T-cell (primary cell): ENCODE results near the gene LEMD3. TPM values are rescaled to one million over a fixed set of nuclear protein-coding genes. Genes with fewer than 3 reads are reported as not detected.
A peak's percentile ranks its signal among the peaks of the same experiment; 100 is the strongest.

ENCODE experiments used
- ATAC-seq, 4 experiments: fragments of 200-7000 bp in 3 of 4; fragments of 150-1000 bp in 1 of 4; cut with Tn5 transposase; replicated peaks in 1 of 4; 1 replicate in 3 of 4; 2 replicates in 1 of 4; pipeline ENCODE4 v1.10.0; 2021; ENCODE audit warnings: moderate library complexity in 3 of 4, mild to moderate bottlenecking in 2 of 4, moderate number of reproducible peaks in 1 of 4
- CTCF ChIA-PET, 2 donors: fragments of 300-600 bp; sonication (Branson Sonifier 250); formaldehyde crosslinking; loops; one replicate each; lab custom pipeline; 2022; ENCODE audit warnings: antibody characterized with exemption in 2 of 2; lab: Charles Lee
- POLR2A ChIA-PET, 2 donors: fragments of 300-600 bp; sonication (Branson Sonifier 250); formaldehyde crosslinking; loops; one replicate each; lab custom pipeline; 2022; ENCODE audit warnings: antibody characterized with exemption in 2 of 2; lab: Charles Lee
- DNase-seq, 35 experiments: peaks; one replicate each; pipeline versions ENCODE4 v3.0.0 to v3.0.0-alpha.2; 2013 to 2023
- H3K27ac ChIP-seq: one replicate; pipeline ENCODE4 v1.5.1; 2013; ENCODE audit warnings: low read length
- H3K27me3 ChIP-seq, 2 experiments: replicated peaks in 1 of 2; 1 replicate in 1 of 2; 2 replicates in 1 of 2; pipeline versions ENCODE4 v1.6.1 to v1.7.0; 2013; ENCODE audit warnings: low read length in 1 of 2, mixed read lengths in 1 of 2; ENCODE audit not compliant: control insufficient read depth in 2 of 2, insufficient read depth in 2 of 2; ENCODE audit errors: extremely low read depth in 1 of 2
- H3K36me3 ChIP-seq, 2 donors: 1 replicate in 1 of 2; 2 replicates in 1 of 2; pipeline versions ENCODE4 v1.6.1 to v1.7.0; 2013; ENCODE audit warnings: low read length in 1 of 2; ENCODE audit not compliant: control insufficient read depth in 2 of 2, insufficient read depth in 1 of 2; ENCODE audit errors: extremely low read depth in 1 of 2
- H3K4me1 ChIP-seq, 2 experiments: 1 replicate in 1 of 2; 2 replicates in 1 of 2; pipeline versions ENCODE4 v1.6.1 to v1.7.0; 2013; ENCODE audit warnings: low read length in 2 of 2, mixed read lengths in 1 of 2; ENCODE audit not compliant: insufficient read depth in 2 of 2, control insufficient read depth in 1 of 2; ENCODE audit errors: extremely low read depth in 1 of 2
- H3K4me3 ChIP-seq, 2 donors: 1 replicate in 1 of 2; 2 replicates in 1 of 2; pipeline versions ENCODE4 v1.5.1 to v1.7.0; 2013; ENCODE audit warnings: mild to moderate bottlenecking in 2 of 2, low read length in 1 of 2, moderate library complexity in 1 of 2; ENCODE audit not compliant: control insufficient read depth in 1 of 2; ENCODE audit errors: extremely low read depth in 1 of 2
- H3K9me3 ChIP-seq: 2 replicates; pipeline ENCODE4 v1.7.0; 2013
- H3K27ac Mint-ChIP-seq, 2 donors: one replicate each; pipeline ENCODE4 v1.8.0; 2020 to 2021; ENCODE audit warnings: mild to moderate bottlenecking in 2 of 2, mixed read lengths in 2 of 2
- H3K27me3 Mint-ChIP-seq, 2 donors: one replicate each; pipeline ENCODE4 v1.8.0; 2021 to 2022; ENCODE audit warnings: mixed read lengths in 2 of 2
- H3K36me3 Mint-ChIP-seq: one replicate; pipeline ENCODE4 v1.8.0; 2021; ENCODE audit warnings: mixed read lengths
- H3K4me1 Mint-ChIP-seq, 3 donors: one replicate each; pipeline ENCODE4 v1.8.0; 2020 to 2022; ENCODE audit warnings: mixed read lengths in 3 of 3, mild to moderate bottlenecking in 1 of 3
- H3K4me3 Mint-ChIP-seq, 3 donors: one replicate each; pipeline ENCODE4 v1.8.0; 2020 to 2022; ENCODE audit warnings: mild to moderate bottlenecking in 3 of 3, mixed read lengths in 3 of 3, moderate library complexity in 3 of 3
- H3K9me3 Mint-ChIP-seq, 3 donors: one replicate each; pipeline ENCODE4 v1.8.0; 2020 to 2022; ENCODE audit warnings: mixed read lengths in 3 of 3
- WGBS: methylation state at CpG from one replicate; pipeline ENCODE4 v1.1.5; 2013; ENCODE audit warnings: missing lambda C conversion rate; ENCODE audit not compliant: insufficient coverage; 5-methylcytosine and 5-hydroxymethylcytosine counted together
- total RNA-seq, 35 experiments: library from RNA in 6 of 35; stranded (reverse) in 6 of 35; fragments of 120-200 nt in 1 of 35; gene quantifications; one replicate each; pipeline versions ENCODE4 v1.2.1 to v1.2.4 and lab custom pipeline; 2013 to 2026

Gene LEMD3
- total RNA-seq, 5 donors from 2014 or later (not counting 1 experiment from before 2014, with no cell fraction given): 57.0 to 62.9 (median 58.2) TPM

- Histone ChIP-seq H3K36me3 (no peaks in the 10 kb centered on the region), H3K4me1 (no peaks in the 10 kb centered on the region), H3K4me3 (no peak overlapping the region), H3K27ac (no peak overlapping the region), H3K27me3 (peaks cover 0 to 9% of the 10 kb centered on the region in 2 experiments), H3K9me3 (no peaks in the 10 kb centered on the region)
- ChIA-PET CTCF (interaction anchor here in 1 of 2 donors (0.6 kb wide), 1 partner anchor 39 kb away, joined by 3 read pairs; no protein-coding TSS in a partner anchor), POLR2A (no interaction called here)
- Mint-ChIP-seq H3K4me3 (no peak overlapping the region), H3K27ac (no peak overlapping the region), H3K4me1 (no peaks in the 10 kb centered on the region), H3K9me3 (no peaks in the 10 kb centered on the region), H3K27me3 (peaks cover 31% of the 10 kb centered on the region in 2 donors), H3K36me3 (no peaks in the 10 kb centered on the region)
- ATAC-seq (no peak), DNase-seq (no peak)
- no CpG with 5 or more reads among the region's 1 CpG for WGBS
Measured at GRCh38 chr12:65162609-65163008, 6.8 kb upstream of the LEMD3 start.

DNA sequence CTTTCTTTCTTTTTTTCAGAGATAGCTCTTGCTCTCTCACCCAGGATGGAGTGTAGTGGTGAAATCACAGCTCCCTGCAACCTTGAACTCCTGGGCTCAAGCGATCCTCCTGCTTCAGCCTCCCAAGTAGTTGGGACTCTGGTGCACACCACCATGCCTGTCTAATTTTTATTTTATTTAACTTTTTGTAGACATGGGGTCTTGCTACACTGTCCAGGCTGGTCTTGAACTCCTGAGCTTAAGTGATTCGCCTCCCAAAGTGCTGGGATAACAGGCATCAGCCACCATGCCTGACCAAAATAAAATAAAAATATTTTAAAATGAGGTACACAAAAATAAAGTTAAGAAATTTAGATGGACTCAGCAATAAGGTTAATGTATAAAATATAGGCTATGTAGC is 5.1 kb upstream of the LEMD3 start:
- no peaks in the 10 kb centered on the region for H3K9me3 ChIP-seq
- no peak overlapping the region for H3K4me3 Mint-ChIP-seq
- no peak for ATAC-seq
- no CpG with 5 or more reads among the region's 2 CpGs for WGBS
- H3K27ac Mint-ChIP-seq: no peak overlapping the region
- H3K4me3 ChIP-seq: no peak overlapping the region
- no peaks in the 10 kb centered on the region for H3K9me3 Mint-ChIP-seq
- H3K4me1 ChIP-seq: peaks cover 0 to 6% of the 10 kb centered on the region in 2 experiments
- H3K4me1 Mint-ChIP-seq: peaks cover 5 to 9% (median 6%) of the 10 kb centered on the region in 3 donors
- no peak overlapping the region for H3K27ac ChIP-seq
- no peak for DNase-seq
- ChIA-PET POLR2A (interaction anchor here in 1 of 2 donors (0.5 to 0.6 kb wide), 2 partner anchors 32 to 1026 kb away, joined by 4 to 7 read pairs; no protein-coding TSS in a partner anchor), CTCF (interaction anchor here in 1 of 2 donors (0.6 to 0.8 kb wide), 2 partner anchors 273 to 1836 kb away, joined by 3 to 8 read pairs; no protein-coding TSS in a partner anchor)
- H3K27me3 Mint-ChIP-seq: peaks cover 31% of the 10 kb centered on the region in 2 donors
- H3K27me3 ChIP-seq: peaks cover 0 to 9% of the 10 kb centered on the region in 2 experiments
- no peaks in the 10 kb centered on the region for H3K36me3 ChIP-seq
- no peaks in the 10 kb centered on the region for H3K36me3 Mint-ChIP-seq

- no peaks in the 10 kb centered on the region for H3K9me3 Mint-ChIP-seq
- H3K4me3 Mint-ChIP-seq: no peak overlapping the region
- peaks cover 0 to 9% of the 10 kb centered on the region in 2 experiments for H3K27me3 ChIP-seq
- no peaks in the 10 kb centered on the region for H3K36me3 Mint-ChIP-seq
- ChIA-PET CTCF (interaction anchor here in 1 of 2 donors (0.6 to 0.8 kb wide), 2 partner anchors 274 to 1837 kb away, joined by 3 to 8 read pairs; no protein-coding TSS in a partner anchor), POLR2A (interaction anchor here in 1 of 2 donors (0.6 kb wide), 1 partner anchor 956 kb away, joined by 4 read pairs; no protein-coding TSS in a partner anchor)
- H3K4me1 ChIP-seq: peaks cover 0 to 6% of the 10 kb centered on the region in 2 experiments
- H3K27ac ChIP-seq: no peak overlapping the region
- H3K4me3 ChIP-seq: no peak overlapping the region
- no peaks in the 10 kb centered on the region for H3K36me3 ChIP-seq
- no peak for DNase-seq
- no peaks in the 10 kb centered on the region for H3K9me3 ChIP-seq
- no peak overlapping the region for H3K27ac Mint-ChIP-seq
- H3K27me3 Mint-ChIP-seq: peaks cover 28 to 29% of the 10 kb centered on the region in 2 donors
- H3K4me1 Mint-ChIP-seq: peaks cover 7 to 12% (median 9%) of the 10 kb centered on the region in 3 donors
- no peak for ATAC-seq
Measured at GRCh38 chr12:65164774-65165173, 4.6 kb upstream of the LEMD3 start.

DNA sequence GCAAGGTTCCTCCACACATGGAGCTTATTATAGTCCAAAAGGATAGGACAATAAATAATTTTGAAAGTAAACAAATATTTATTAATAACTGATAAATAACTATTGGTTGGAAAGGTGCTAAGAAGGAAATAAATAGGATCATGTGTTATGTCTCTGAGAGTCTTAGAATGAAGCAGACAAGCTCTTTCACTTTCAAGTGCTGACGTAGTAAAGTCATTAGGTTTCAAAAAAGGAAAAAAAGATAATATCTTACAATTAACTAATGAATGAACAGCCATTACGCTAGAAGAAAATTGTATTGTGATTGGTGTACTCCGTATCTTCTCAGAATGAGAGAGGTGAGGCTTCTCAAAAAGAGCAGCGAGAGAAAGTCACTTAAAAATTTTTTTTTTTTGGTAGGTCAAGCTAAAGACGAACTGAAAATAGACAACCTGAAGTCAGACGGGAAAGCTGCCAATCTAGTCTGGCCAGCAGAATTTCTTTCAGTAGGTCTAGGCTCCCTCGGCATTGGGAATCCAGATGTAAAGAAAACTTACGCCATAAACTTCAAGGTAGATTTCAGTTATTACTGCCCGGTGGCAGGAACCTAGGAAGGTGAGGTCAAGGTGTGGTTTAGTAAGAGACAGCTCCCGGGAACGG is 583 bp upstream of the LEMD3 start:
- Mint-ChIP-seq H3K27me3 (peaks cover under 1 to 1% of the 10 kb centered on the region in 2 donors), H3K36me3 (peaks cover 11% of the 10 kb centered on the region), H3K4me3 (peak overlapping the region; percentile 99 to 100 (median 100)), H3K27ac (peak overlapping the region; percentile 98 to 99), H3K4me1 (peaks cover 17 to 40% (median 35%) of the 10 kb centered on the region in 3 donors), H3K9me3 (no peaks in the 10 kb centered on the region)
- Histone ChIP-seq H3K27ac (peak overlapping the region; percentile 93), H3K9me3 (no peaks in the 10 kb centered on the region), H3K4me1 (peaks cover 18 to 28% of the 10 kb centered on the region in 2 experiments), H3K4me3 (peak overlapping the region; percentile 83 to 89), H3K27me3 (peaks cover 0 to 6% of the 10 kb centered on the region in 2 experiments), H3K36me3 (no peaks in the 10 kb centered on the region)
- 5% methylated on average over 9 of the region's 11 CpGs for WGBS
- ChIA-PET POLR2A (interaction anchor here (0.6 to 2.1 kb wide), 26 partner anchors 9 to 1119 kb away, joined by 3 to 20 read pairs (median 4); partner anchors contain the start of gene LLPH (in 1 of the 2)), CTCF (interaction anchor here (0.6 to 2.1 kb wide), 16 partner anchors 9 to 962 kb away, joined by 3 to 28 read pairs (median 4); no protein-coding TSS in a partner anchor)
- ATAC-seq: no peak
- peak in 1 of 35 experiments; percentile 49 for DNase-seq

- H3K27ac ChIP-seq: peak overlapping the region; percentile 93
- H3K4me1 Mint-ChIP-seq: peaks cover 17 to 41% (median 36%) of the 10 kb centered on the region in 3 donors
- ChIA-PET POLR2A (interaction anchor here in 1 of 2 donors (0.6 to 2.1 kb wide), 2 partner anchors 11 to 23 kb away, joined by 3 to 18 read pairs; no protein-coding TSS in a partner anchor), CTCF (interaction anchor here (1.4 to 2.1 kb wide), 3 partner anchors 9 to 62 kb away, joined by 7 to 28 read pairs (median 7); no protein-coding TSS in a partner anchor)
- peaks cover 0 to 3% of the 10 kb centered on the region in 2 experiments for H3K27me3 ChIP-seq
- H3K9me3 ChIP-seq: no peaks in the 10 kb centered on the region
- H3K9me3 Mint-ChIP-seq: no peaks in the 10 kb centered on the region
- peaks cover 11% of the 10 kb centered on the region for H3K36me3 Mint-ChIP-seq
- peaks cover 0 to 4% of the 10 kb centered on the region in 2 donors for H3K36me3 ChIP-seq
- peak overlapping the region; percentile 83 to 89 for H3K4me3 ChIP-seq
- DNase-seq (peak in 34 of 35 experiments; percentile 16 to 75 (median 46)), ATAC-seq (peak in 3 of 4 experiments; percentile 15 to 28 (median 22))
- H3K27me3 Mint-ChIP-seq: no peaks in the 10 kb centered on the region
- 2% methylated on average over 36 of the region's 47 CpGs for WGBS
- peaks cover 18 to 31% of the 10 kb centered on the region in 2 experiments for H3K4me1 ChIP-seq
- peak overlapping the region; percentile 99 to 100 (median 100) for H3K4me3 Mint-ChIP-seq
- H3K27ac Mint-ChIP-seq: peak overlapping the region; percentile 80 to 84
Measured at GRCh38 chr12:65170209-65170881, 962 bp downstream of the LEMD3 start.
